ENCODE data around the gene MLEC. TPM values are rescaled to one million over a fixed set of nuclear protein-coding genes. Genes with fewer than 3 reads are reported as not detected.

The MLEC gene
- total and polyA plus RNA-seq, 5 donors = 93.6 to 257 (median 191) TPM

DNA sequence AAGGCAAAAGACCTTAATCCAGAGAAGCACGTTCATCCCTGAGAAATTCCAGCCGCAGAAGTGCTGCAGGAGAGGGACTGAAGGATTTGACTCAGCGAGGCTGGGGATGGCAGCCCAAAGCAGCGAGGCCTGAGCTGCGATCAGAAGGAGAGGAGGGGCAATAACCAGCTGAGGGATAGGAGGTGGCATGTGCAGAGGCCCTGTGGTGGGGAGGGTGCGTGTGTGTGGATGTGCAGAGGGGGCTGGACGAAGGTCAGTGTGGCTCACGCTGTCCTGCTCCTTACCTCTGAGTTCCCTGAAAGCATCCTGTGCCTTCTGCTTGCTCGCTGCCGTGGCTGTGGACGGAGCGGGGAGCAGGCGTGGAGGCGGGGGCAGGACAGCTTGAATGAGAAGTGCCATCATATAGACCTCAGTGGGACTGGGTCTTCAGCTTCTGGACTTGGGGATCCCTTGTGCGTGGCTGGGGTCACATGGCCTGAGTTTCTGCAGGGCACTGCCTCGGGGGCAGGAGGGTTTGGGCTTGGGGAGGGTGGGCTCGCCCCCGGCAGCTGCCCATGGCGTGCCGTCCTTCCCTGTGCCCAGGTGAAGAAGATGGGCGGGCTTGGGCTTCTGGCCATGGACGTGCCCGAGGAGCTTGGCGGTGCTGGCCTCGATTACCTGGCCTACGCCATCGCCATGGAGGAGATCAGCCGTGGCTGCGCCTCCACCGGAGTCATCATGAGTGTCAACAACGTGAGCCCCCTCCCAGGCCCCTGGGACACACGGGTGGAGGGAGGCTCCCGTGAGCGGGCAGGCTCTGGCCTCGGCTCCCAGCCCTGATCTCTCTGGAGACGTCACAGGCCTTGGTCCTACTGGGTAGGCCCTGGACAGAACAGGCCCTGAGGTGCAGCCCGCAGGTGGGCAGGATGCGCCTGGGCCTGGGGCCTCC is 49.7 kb downstream of the MLEC start:
- Histone ChIP-seq H3K9me3 (ENCODE audit: control insufficient read depth, low read length) (no peaks in the 10 kb centered on the region), H3K4me3 (ENCODE audit: low read length) (no peak overlapping the region), H3K4me1 (ENCODE audit: control insufficient read depth, insufficient read depth, low read length) (no peaks in the 10 kb centered on the region), H3K27me3 (ENCODE audit: control insufficient read depth, insufficient read depth) (no peaks in the 10 kb centered on the region), H3K27ac (ENCODE audit: low read length) (no peak overlapping the region)
- ATAC-seq (peak in 1 of 2 donors; percentile 7), DNase-seq (peak in 2 of 3 donors; percentile 59)
- WGBS = 91% methylated on average over 38 of the region's 38 CpGs
- intact Hi-C loops (cut with DNase I) = loop anchor here in 1 of 4 donors (10.0 kb wide), 1 partner anchor 238 kb away; the partner anchor contains the start of gene HNF1A

DNA sequence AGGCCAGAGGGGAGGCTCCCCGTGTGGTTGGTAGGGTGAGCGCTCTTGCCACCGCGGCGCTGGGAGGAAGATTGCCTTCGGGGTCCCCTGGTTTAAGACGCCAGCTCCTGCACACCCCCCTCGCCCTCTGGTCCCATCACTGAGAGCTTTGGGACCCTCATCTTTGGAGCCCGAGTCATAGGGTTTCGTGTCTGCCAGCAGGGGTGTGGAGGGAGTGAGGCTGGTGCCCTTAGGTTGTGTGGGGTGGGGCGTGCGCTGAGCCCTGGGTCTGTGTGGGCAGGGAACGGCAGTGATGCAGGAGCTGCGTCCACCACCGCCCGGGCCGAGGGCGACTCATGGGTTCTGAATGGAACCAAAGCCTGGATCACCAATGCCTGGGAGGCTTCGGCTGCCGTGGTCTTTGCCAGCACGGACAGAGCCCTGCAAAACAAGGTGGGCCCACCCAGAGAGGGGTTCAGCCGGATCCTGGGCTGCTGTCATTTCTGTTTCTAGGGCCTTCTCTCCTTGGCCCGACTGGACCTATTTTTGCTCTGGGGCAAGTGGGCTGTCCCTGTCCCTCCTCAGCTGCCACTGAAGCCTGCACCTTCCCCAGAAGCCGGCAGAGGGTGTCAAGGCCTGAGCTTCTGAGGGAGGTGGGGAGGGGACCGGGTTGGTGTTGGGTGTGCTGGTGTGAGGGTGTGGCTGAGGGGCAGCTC is 50.8 kb downstream of the MLEC start:
- WGBS = 83% methylated on average over 25 of the region's 25 CpGs
- no peak for DNase-seq
- Histone ChIP-seq H3K9me3 (ENCODE audit: control insufficient read depth, low read length) (no peaks in the 10 kb centered on the region), H3K27me3 (ENCODE audit: control insufficient read depth, insufficient read depth) (no peaks in the 10 kb centered on the region), H3K4me1 (ENCODE audit: control insufficient read depth, insufficient read depth, low read length) (no peaks in the 10 kb centered on the region), H3K27ac (ENCODE audit: low read length) (no peak overlapping the region), H3K4me3 (ENCODE audit: low read length) (no peak overlapping the region)
- peak in 1 of 2 donors; percentile 37 for ATAC-seq
- intact Hi-C loops (cut with DNase I) = loop anchor here in 1 of 4 donors (10.0 kb wide), 1 partner anchor 237 kb away; the partner anchor contains the start of gene HNF1A

DNA sequence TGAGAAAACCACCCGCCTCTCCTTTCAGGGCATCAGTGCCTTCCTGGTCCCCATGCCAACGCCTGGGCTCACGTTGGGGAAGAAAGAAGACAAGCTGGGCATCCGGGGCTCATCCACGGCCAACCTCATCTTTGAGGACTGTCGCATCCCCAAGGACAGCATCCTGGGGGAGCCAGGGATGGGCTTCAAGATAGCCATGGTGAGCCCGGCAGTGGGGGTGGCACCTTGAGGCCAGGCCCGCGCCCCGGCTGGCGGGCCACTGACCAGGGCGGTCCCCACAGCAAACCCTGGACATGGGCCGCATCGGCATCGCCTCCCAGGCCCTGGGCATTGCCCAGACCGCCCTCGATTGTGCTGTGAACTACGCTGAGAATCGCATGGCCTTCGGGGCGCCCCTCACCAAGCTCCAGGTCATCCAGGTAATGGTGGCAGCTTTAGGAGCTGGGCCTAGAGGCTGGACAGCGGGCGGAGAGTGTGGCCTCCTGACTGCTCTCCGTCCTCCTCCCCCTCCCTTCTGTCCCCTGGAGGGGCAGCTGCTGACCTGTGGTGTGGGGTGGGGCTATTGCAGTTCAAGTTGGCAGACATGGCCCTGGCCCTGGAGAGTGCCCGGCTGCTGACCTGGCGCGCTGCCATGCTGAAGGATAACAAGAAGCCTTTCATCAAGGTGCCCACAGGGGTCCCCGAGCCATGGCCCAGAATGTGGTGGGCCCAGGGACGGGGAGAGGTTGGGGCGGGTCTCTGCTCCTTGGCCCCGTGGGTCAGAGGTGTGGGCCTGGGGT is 51.5 kb downstream of the MLEC start:
- intact Hi-C loops (cut with DNase I) = loop anchor here in 1 of 4 donors (10.0 kb wide), 1 partner anchor 236 kb away; the partner anchor contains the start of gene HNF1A
- no peak overlapping the region for H3K27ac ChIP-seq (ENCODE audit: low read length)
- no peaks in the 10 kb centered on the region for H3K4me1 ChIP-seq (ENCODE audit: control insufficient read depth, insufficient read depth, low read length)
- ATAC-seq (peak in 1 of 2 donors; percentile 10), DNase-seq (peak in 1 of 3 donors; percentile 66)
- H3K9me3 ChIP-seq (ENCODE audit: control insufficient read depth, low read length) = no peaks in the 10 kb centered on the region
- H3K27me3 ChIP-seq (ENCODE audit: control insufficient read depth, insufficient read depth) = no peaks in the 10 kb centered on the region
- WGBS = 92% methylated on average over 31 of the region's 31 CpGs
- H3K4me3 ChIP-seq (ENCODE audit: low read length) = no peak overlapping the region

DNA sequence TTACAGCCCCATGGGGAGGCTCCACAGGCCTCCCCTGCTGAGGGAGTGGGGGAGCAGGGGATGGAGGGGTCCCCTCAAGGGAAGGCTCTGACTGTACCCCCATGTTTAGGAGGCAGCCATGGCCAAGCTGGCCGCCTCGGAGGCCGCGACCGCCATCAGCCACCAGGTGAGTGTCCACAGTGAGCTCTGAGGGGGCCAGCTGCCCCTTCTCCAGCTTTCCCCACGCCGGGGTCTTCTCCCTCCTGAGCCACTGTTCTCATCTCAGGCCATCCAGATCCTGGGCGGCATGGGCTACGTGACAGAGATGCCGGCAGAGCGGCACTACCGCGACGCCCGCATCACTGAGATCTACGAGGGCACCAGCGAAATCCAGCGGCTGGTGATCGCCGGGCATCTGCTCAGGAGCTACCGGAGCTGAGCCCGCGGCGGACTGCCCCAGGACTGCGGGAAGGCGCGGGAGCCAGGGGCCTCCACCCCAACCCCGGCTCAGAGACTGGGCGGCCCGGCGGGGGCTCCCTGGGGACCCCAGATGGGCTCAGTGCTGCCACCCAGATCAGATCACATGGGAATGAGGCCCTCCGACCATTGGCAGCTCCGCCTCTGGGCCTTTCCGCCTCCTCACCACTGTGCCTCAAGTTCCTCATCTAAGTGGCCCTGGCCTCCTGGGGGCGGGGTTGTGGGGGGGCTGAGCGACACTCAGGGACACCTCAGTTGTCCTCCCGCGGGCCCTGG is 52.2 kb downstream of the MLEC start:
- intact Hi-C loops (cut with DNase I) = loop anchor here in 1 of 4 donors (10.0 kb wide), 1 partner anchor 236 kb away; the partner anchor contains the start of gene HNF1A
- WGBS = 93% methylated on average over 38 of the region's 38 CpGs
- no peaks in the 10 kb centered on the region for H3K4me1 ChIP-seq (ENCODE audit: control insufficient read depth, insufficient read depth, low read length)
- H3K9me3 ChIP-seq (ENCODE audit: control insufficient read depth, low read length) = no peaks in the 10 kb centered on the region
- H3K27me3 ChIP-seq (ENCODE audit: control insufficient read depth, insufficient read depth) = no peaks in the 10 kb centered on the region
- no peak overlapping the region for H3K4me3 ChIP-seq (ENCODE audit: low read length)
- ATAC-seq (no peak), DNase-seq (no peak)
- no peak overlapping the region for H3K27ac ChIP-seq (ENCODE audit: low read length)

DNA sequence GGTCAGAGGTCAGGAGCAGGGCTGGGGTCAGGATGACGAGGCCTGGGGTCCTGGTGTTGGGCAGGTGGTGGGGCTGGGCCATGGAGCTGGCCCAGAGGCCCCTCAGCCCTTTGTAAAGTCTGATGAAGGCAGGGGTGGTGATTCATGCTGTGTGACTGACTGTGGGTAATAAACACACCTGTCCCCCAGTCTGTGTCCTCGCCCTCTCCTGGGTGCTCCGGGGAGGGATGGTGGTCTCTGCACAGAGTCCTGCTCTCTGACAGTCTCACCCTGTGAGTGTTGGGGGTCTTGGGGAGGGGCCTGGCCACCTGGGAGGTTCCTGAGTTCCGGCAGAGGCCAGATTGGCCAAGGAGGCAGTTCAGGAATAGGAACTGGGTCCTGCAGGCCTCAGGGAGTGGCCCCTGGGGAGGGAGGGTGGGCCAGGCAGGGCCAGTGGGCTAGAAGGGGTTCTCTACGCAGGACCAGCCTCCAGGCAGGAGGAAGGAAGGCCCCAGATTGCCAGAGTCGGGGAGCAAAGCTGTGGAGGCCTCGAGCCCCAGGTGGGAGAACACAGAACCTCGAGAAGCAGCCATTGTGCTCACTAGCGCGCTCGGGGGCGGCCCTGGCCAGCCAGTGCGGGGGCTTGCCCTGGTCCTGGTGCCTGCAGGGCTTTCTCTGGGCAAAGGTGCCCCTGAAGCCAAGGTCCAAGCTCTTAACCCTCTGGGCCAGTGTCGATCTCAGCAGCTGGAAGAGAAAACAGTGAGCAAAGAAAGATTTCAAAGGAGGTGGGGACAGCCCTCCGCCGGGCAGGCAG is 53.1 kb downstream of the MLEC start:
- intact Hi-C loops (cut with DNase I) = loop anchor here in 1 of 4 donors (10.0 kb wide), 1 partner anchor 235 kb away; the partner anchor contains the start of gene HNF1A
- Histone ChIP-seq H3K27ac (ENCODE audit: low read length) (no peak overlapping the region), H3K4me1 (ENCODE audit: control insufficient read depth, insufficient read depth, low read length) (no peaks in the 10 kb centered on the region), H3K9me3 (ENCODE audit: control insufficient read depth, low read length) (no peaks in the 10 kb centered on the region), H3K27me3 (ENCODE audit: control insufficient read depth, insufficient read depth) (no peaks in the 10 kb centered on the region), H3K4me3 (ENCODE audit: low read length) (no peak overlapping the region)
- no peak for DNase-seq
- 85% methylated on average over 16 of the region's 16 CpGs for WGBS
- ATAC-seq = no peak

DNA sequence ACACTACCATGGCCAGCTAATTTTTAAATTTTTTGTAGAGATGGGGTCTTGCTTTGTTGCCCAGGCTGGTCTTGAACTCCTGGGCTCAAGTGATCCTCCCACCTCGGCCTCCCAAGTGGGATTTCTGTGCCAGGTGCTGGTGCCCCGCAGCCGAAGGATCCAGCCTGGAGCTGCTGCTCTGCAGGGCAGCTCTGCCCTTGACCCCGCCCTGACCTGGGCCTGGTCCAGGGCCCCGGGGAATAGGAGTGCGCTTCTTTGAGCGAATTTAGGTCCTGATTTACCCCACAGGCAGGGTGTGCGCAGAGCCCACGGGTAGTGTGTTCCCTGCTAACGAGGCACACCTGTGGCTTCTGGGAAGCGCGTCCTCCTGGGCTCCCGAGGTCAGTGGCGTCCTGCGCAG is 53.9 kb downstream of the MLEC start:
- H3K4me3 ChIP-seq (ENCODE audit: low read length) = no peak overlapping the region
- no peaks in the 10 kb centered on the region for H3K4me1 ChIP-seq (ENCODE audit: control insufficient read depth, insufficient read depth, low read length)
- ATAC-seq = no peak
- intact Hi-C loops (cut with DNase I) = no loop called here
- no peak overlapping the region for H3K27ac ChIP-seq (ENCODE audit: low read length)
- no peak for DNase-seq
- no peaks in the 10 kb centered on the region for H3K9me3 ChIP-seq (ENCODE audit: control insufficient read depth, low read length)
- no peaks in the 10 kb centered on the region for H3K27me3 ChIP-seq (ENCODE audit: control insufficient read depth, insufficient read depth)
- WGBS = 92% methylated on average over 15 of the region's 15 CpGs

DNA sequence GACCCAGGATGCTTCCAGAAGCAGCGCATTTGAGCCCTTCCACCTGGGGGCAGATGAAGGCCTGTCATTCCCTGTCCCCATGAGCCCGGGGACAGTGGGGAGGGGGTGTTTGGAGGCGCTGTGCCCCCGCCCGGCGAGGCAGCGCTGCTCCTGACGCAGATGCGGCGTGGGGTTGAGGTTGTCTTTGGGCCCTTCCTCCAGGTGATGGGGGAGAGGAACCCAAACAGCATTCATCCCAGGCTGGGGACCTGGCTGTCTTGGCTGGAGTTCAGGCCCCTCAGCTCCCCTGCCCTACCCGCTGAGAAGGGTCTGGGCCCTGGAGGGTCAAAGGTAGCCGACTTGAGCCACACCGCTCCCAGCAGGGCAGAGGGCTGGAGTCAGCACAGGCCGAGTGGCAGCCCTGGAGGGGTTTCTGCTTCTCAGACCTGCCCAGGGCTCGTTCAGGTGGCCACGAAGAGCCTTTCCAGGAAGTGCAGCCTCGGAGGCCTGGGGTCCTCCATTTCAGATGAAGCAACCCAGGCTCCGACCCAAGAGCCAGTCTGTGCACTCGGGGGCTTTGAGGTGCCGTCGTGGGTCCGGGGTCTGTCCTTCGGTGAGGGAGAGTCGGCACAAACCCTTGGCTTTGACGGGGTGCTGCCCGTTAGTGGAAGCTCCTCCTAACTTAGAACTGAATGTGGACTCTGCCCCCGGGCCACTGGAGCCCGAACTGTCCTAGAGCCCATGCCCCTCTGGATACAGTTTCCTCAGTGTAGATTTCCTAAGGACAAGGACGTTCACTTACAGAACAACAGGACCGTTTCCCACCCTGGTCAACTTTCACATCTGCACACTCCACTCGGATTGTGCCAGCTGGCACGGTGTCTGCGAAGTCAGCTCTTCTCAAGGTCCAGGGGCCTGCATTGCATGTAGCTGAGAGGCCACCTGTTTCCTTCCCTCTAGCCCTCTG is 54.8 kb downstream of the MLEC start:
- H3K9me3 ChIP-seq (ENCODE audit: control insufficient read depth, low read length) = no peaks in the 10 kb centered on the region
- no peaks in the 10 kb centered on the region for H3K27me3 ChIP-seq (ENCODE audit: control insufficient read depth, insufficient read depth)
- H3K4me3 ChIP-seq (ENCODE audit: low read length) = no peak overlapping the region
- no peaks in the 10 kb centered on the region for H3K4me1 ChIP-seq (ENCODE audit: control insufficient read depth, insufficient read depth, low read length)
- 79% methylated on average over 33 of the region's 33 CpGs for WGBS
- DNase-seq (no peak), ATAC-seq (no peak)
- intact Hi-C loops (cut with DNase I) = no loop called here
- no peak overlapping the region for H3K27ac ChIP-seq (ENCODE audit: low read length)

DNA sequence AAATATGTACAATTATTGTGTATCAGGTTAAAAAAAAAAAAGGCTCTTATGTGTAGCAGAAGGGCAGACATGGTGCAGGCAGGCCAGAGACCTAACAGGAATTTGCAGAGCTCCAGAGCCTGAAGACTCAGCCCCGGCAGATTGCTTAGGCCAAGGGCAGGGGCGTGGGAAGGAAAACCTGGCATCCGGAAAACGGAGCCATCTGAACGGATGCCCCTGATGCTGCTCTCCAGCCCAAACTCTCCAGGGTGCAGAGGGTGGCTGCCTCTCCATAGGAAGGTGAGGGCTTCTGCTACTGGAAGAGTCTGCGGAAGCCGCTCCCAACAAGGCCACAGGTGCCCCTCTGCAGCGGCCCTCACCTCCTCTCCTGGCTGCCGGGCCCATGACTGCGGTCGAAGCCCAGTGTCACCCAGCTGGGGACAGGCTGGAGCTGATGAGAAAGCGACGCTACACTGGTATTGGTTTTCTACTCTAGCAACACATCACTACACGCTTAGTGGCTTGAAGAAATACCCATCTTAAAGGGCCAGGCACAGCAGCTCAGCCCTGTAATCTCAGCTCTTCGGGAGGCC is 58.1 kb downstream of the MLEC start:
- DNase-seq = no peak
- intact Hi-C loops (cut with DNase I) = no loop called here
- no peaks in the 10 kb centered on the region for H3K9me3 ChIP-seq (ENCODE audit: control insufficient read depth, low read length)
- H3K27ac ChIP-seq (ENCODE audit: low read length) = no peak overlapping the region
- H3K4me3 ChIP-seq (ENCODE audit: low read length) = no peak overlapping the region
- no peak for ATAC-seq
- H3K27me3 ChIP-seq (ENCODE audit: control insufficient read depth, insufficient read depth) = no peaks in the 10 kb centered on the region
- H3K4me1 ChIP-seq (ENCODE audit: control insufficient read depth, insufficient read depth, low read length) = no peaks in the 10 kb centered on the region
- 91% methylated on average over 15 of the region's 15 CpGs for WGBS

DNA sequence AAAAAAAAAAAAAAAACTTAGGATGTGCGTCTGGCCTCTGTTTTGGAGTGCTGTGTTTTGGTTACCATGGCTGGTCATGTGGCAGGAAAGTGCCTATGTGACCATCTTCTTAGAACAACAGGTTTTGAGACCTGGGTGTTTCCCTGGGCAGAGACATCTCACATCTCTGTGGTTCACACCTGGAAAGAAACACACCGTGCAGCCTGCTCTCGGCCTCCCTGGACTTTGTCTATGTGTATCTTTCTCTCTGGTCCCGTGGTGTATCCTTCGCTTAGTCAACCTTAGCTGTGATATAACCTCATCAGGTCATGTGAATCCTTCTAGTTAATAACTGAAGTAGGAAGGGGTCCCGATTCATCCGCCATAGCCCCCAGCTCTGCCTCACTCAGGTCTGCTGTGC is 61.3 kb downstream of the MLEC start:
- no peak overlapping the region for H3K27ac ChIP-seq (ENCODE audit: low read length)
- intact Hi-C loops (cut with DNase I) = no loop called here
- H3K9me3 ChIP-seq (ENCODE audit: control insufficient read depth, low read length) = no peaks in the 10 kb centered on the region
- WGBS = 86% methylated on average over 7 of the region's 7 CpGs
- ATAC-seq (peak in 1 of 2 donors; percentile 29), DNase-seq (no peak)
- no peaks in the 10 kb centered on the region for H3K27me3 ChIP-seq (ENCODE audit: control insufficient read depth, insufficient read depth)
- H3K4me1 ChIP-seq (ENCODE audit: control insufficient read depth, insufficient read depth, low read length) = no peaks in the 10 kb centered on the region
- H3K4me3 ChIP-seq (ENCODE audit: low read length) = no peak overlapping the region

Data from right cardiac atrium (tissue), 5 donors.